ENCODE results near the gene DNAJC19.
"Not testable (repeated sequence)": the region's sequence is repeated elsewhere in the genome, so short reads cannot be mapped to it uniquely, and the experiment has no call there.

The DNAJC19 gene

GRCh38 chr3:180989291-180990163, at the start of gene DNAJC19:
TSS of gene DNAJC19 (minus strand) at chr3:180989736. CDS start at chr3:180989602, 134 bp downstream.
- DNase-seq = peak; percentile 83

- DNase-seq = no peak
These were observed 41.4 kb upstream of the DNAJC19 start for GRCh38 chr3:181030948-181031347.

DNA sequence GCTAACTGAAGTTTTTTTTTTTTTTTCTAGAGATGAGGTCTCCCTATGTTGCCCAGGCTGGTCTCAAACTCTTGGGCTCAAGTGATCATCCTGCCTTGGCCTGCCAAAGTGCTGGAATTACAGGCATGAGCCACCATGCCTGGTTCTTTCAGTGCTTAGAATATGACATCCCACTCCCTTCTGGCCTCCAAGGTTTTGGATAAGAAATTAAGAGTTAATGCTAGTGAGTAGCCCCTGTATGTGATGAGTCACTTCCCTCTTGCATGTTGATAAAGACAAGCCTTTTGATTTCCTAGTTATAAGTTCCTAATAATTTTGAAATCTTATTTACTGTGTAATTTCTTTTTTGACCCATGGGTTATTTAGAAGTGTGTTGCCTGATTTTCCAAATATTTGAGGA, 35.7 kb upstream of the DNAJC19 start:
- DNase-seq = no peak

GRCh38 chr3:181017690-181018089, 28.2 kb upstream of the DNAJC19 start:
- no peak for DNase-seq

DNA sequence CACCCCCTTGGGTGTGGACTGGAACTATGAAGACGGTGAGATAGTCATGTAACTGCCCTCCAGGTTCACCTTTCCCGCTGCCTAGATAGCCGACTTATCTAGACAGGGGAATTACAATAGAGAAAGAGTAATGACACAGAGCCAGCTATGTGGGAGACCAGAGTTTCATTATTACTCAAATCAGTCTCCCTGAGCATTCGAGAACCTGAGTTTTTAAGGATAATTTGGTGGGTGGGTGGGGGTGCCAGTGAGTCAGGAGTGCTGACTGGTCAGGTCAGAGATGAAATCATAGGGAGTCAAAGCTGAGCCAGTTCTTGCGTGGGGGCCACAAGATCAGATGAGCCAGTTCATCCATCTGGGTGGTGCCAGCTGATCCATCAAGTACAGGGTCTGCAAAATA, 19.7 kb upstream of the DNAJC19 start:
- DNase-seq = no peak

GRCh38 chr3:181008796-181009195, 19.3 kb upstream of the DNAJC19 start:
- no peak for DNase-seq

DNA sequence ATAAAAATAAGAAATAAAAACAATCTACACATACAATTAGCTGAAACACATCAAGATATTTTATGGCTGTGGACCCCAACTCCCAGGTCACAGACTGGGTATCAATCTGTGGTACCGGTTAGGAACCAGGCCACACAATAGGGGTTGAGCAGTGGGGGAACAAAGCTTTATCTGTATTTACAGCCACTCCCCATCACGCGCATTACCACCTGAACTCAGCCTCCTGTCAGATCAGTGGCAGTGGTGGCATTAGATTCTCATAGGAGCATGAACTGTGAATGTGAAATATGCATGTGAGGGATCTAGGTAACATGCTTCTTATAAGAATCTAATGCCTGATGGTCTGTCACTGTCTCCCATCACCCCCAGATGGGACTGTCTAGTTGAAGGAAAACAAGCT, 17.7 kb upstream of the DNAJC19 start:
- DNase-seq = no peak

DNA sequence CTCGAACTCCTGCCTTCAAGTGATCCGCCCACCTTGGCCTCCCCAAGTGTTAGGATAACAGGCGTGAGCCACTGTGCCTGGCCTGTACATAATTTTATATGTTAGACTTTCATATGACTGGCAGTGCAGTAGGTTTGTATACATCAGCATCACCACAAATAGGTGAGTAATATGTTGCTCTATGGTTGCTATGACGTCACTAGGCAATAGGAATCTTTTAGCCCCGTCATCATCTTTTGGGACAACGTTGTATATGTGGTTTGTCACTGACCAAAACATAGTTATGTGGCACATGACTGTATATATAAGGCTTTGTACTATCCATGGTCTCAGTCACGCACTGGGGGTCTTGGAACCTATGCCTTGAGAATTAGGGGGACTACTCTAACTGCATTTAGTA, 17.0 kb upstream of the DNAJC19 start:
- DNase-seq = no peak

- DNase-seq = not testable (repeated sequence)
These were observed 13.9 kb upstream of the DNAJC19 start for GRCh38 chr3:181003469-181003868.

- not testable (repeated sequence) for DNase-seq
These were observed 12.8 kb upstream of the DNAJC19 start for GRCh38 chr3:181002331-181002730.

- DNase-seq = no peak
These were observed 6.9 kb upstream of the DNAJC19 start for GRCh38 chr3:180996415-180996932.

GRCh38 chr3:180990505-180990904, 969 bp upstream of the DNAJC19 start:
- no peak for DNase-seq

- no peak for DNase-seq
These were observed 2.2 kb downstream of the DNAJC19 start for GRCh38 chr3:180987344-180987743.

GRCh38 chr3:180986366-180986765, 3.2 kb downstream of the DNAJC19 start:
- DNase-seq = not testable (repeated sequence)

GRCh38 chr3:180983136-180983535, 6.4 kb downstream of the DNAJC19 start:
- DNase-seq = no peak

DNA sequence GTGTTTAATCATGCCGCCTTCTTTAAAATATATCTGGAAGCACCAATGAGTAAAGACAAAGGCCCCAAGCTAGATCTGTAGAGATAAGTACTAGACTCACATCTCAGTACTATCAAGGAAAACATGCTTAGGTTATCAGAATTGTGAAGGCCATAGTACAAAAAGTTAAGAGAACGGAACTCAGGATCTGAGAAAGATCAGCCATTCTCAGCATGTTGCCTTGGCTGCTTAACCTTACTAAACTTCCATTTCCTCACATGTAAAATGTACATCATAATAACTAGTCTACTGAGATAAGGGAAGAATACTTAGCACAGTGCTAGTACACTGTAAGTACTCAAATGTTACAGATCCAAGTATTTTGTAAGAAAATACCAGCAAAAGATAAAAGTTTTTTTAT, 7.6 kb downstream of the DNAJC19 start:
- no peak for DNase-seq

- no peak for DNase-seq
These were observed 8.9 kb downstream of the DNAJC19 start for GRCh38 chr3:180980611-180981010.

- DNase-seq = no peak
These were observed 9.6 kb downstream of the DNAJC19 start for GRCh38 chr3:180979961-180980360.

- no peak for DNase-seq
These were observed 12.0 kb downstream of the DNAJC19 start for GRCh38 chr3:180977498-180977897.

DNA sequence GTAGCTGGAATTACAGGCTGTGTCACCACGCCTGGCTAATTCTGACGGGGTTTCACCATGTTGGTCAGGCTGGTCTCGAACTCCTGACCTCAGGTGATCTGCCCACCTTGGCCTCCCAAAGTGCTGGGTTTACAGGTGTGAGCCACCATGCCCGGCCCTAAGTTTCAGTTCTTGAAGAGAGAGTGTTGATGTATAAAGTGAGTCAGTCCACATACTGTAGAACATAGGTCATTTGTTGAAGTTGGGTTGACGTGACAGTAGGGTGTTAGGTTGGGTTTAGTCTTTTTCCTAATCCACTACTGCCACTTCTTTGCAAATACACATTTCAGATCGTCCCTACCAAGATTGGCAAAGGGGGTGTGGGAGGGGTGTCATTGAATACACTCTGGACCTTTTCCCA, 15.2 kb downstream of the DNAJC19 start:
- no peak for DNase-seq

DNA sequence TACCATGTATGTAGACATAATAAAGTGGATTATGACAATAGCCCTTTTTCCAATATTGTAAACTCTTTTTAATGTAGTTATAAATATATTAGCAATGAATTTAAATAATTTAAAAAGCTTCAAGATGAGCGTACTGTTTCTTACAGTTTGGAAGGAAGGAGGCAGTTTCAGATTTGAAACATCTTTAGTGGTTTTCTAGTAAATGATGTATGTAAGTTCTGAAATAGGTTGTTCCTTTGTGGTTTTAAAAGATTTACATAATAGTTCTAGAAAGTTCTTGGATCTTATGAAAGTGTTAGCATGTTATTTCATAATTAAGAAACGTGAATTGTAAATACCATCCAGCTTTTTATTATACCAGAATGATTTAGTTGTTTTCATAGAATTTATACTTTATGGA, 16.0 kb downstream of the DNAJC19 start:
- DNase-seq = no peak

GRCh38 chr3:180970931-180971330, 18.6 kb downstream of the DNAJC19 start:
- DNase-seq = no peak

DNA sequence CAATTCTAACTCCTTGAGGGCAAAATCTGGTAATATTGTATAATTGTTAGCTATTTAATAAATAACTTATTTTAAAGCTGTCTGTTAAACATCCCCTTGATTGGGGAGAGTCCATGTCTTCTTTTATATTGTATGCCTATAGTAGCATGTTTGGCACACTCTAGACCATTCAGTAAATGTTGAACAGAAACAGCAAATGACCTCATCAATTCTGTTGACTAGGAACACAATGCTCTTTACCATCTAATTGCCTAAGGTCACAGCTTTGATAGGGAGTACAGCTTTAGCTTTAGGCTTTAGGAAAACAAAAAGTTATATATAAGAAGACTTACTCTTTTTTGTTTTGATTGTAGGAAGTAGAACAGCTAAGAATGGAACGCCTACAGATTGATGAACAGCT, 27.0 kb downstream of the DNAJC19 start:
- DNase-seq = no peak

GRCh38 chr3:180961552-180961951, 28.0 kb downstream of the DNAJC19 start:
- DNase-seq = no peak

DNA sequence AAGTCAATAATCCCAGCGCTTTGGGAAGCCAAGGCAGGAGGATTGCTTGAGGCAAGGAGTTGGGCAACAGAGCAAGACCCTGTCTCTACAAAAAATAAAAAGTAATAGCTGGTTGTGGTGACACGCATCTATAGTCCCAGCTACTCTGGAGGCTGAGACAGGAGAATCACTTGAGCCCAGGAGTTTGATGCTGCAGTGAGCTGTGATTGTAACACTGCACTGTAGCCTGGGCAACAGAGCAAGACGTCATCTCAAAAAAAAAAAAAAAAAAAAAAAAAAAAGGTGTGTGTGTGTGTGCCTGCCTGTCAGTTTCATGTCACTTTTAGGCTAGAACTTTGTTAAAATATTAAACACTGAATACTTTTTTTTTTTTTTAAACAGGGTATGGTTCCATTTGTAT, 28.4 kb downstream of the DNAJC19 start:
- DNase-seq = no peak
